SK-N-SH treated with all-trans-retinoic acid at 6 μM for 48 hours (cell line): Measurements from ENCODE around the gene NCKAP5.

Experiments used
- ATAC-seq: fragments of 200-7000 bp; cut with Tn5 transposase; 3 replicates; pipeline ENCODE4 v1.9.1; 2020; ENCODE audit warnings: mild to moderate bottlenecking, moderate library complexity
- ARNTL ChIP-seq: fragments of 450-650 bp; formaldehyde crosslinking; IDR thresholded peaks from 2 replicates; pipeline ENCODE4 v1.5.0; 2020; ENCODE audit warnings: low read depth, mild to moderate bottlenecking, moderate library complexity, borderline replicate concordance
- BACH2 ChIP-seq: fragments of 250-450 bp; sonication (Bioruptor Pico); IDR thresholded peaks from 2 replicates; pipeline ENCODE4 v1.9.0; 2021; ENCODE audit warnings: mild to moderate bottlenecking, borderline replicate concordance
- CREB5 ChIP-seq: fragments of 250-450 bp; sonication (Bioruptor Pico); IDR thresholded peaks from 2 replicates; pipeline ENCODE4 v1.5.1; 2020; ENCODE audit warnings: low read depth, mild to moderate bottlenecking, moderate library complexity
- CSDC2 ChIP-seq: fragments of 250-450 bp; sonication (Bioruptor Pico); IDR thresholded peaks from 2 replicates; pipeline ENCODE4 v1.5.0; 2020; ENCODE audit warnings: mild to moderate bottlenecking, moderate library complexity
- CSRNP3 ChIP-seq: fragments of 250-450 bp; sonication (Bioruptor Pico); IDR thresholded peaks from 2 replicates; pipeline ENCODE4 v1.5.1; 2021; ENCODE audit warnings: mild to moderate bottlenecking, moderate library complexity
- ESRRG ChIP-seq: fragments of 250-450 bp; sonication (Bioruptor Pico); IDR thresholded peaks from 2 replicates; pipeline ENCODE4 v1.6.1; 2021; ENCODE audit warnings: mild to moderate bottlenecking
- GLIS3 ChIP-seq: fragments of 250-450 bp; sonication (Bioruptor Pico); IDR thresholded peaks from 2 replicates; pipeline ENCODE4 v1.5.0; 2020; ENCODE audit warnings: mild to moderate bottlenecking, moderate library complexity
- ISL1 ChIP-seq: fragments of 250-450 bp; sonication (Bioruptor Pico); IDR thresholded peaks from 2 replicates; pipeline ENCODE4 v2.1.2; 2022; ENCODE audit warnings: mild to moderate bottlenecking, moderate library complexity
- OSR1 ChIP-seq: fragments of 250-450 bp; sonication (Bioruptor Pico); IDR thresholded peaks from 2 replicates; pipeline ENCODE4 v1.8.0; 2022; ENCODE audit warnings: moderate library complexity, mild to moderate bottlenecking, inconsistent platforms
- PATZ1 ChIP-seq: fragments of 250-450 bp; sonication (Bioruptor Pico); IDR thresholded peaks from 2 replicates; pipeline ENCODE4 v1.8.0; 2020; ENCODE audit warnings: mild to moderate bottlenecking, moderate library complexity, borderline replicate concordance
- POU6F1 ChIP-seq: fragments of 250-450 bp; sonication (Bioruptor Pico); IDR thresholded peaks from 2 replicates; pipeline ENCODE4 v1.8.0; 2021; ENCODE audit warnings: low read depth, mild to moderate bottlenecking, moderate library complexity, borderline replicate concordance
- PPARA ChIP-seq: fragments of 250-450 bp; sonication (Bioruptor Pico); IDR thresholded peaks from 2 replicates; pipeline ENCODE4 v1.5.0; 2020; ENCODE audit warnings: mild to moderate bottlenecking, borderline replicate concordance
- SNAI2 ChIP-seq: fragments of 250-450 bp; sonication (Bioruptor Pico); IDR thresholded peaks from 2 replicates; pipeline ENCODE4 v1.5.0; 2020; ENCODE audit warnings: mild to moderate bottlenecking, moderate library complexity
- TOX ChIP-seq: fragments of 250-450 bp; sonication (Bioruptor Pico); IDR thresholded peaks from 2 replicates; pipeline ENCODE4 v1.8.0; 2021; ENCODE audit warnings: mild to moderate bottlenecking, moderate library complexity, borderline replicate concordance
- TSHZ2 ChIP-seq: fragments of 250-450 bp; sonication (Bioruptor Pico); IDR thresholded peaks from 2 replicates; pipeline ENCODE4 v1.5.0; 2020; ENCODE audit warnings: mild to moderate bottlenecking, moderate library complexity
- ZC3H10 ChIP-seq: fragments of 250-450 bp; sonication (Bioruptor Pico); IDR thresholded peaks from 2 replicates; pipeline ENCODE4 v1.5.1; 2021; ENCODE audit warnings: mild to moderate bottlenecking, moderate library complexity
- ZFP3 ChIP-seq: fragments of 250-450 bp; sonication (Bioruptor Pico); IDR thresholded peaks from 2 replicates; pipeline ENCODE4 v1.5.0; 2020; ENCODE audit warnings: mild to moderate bottlenecking, moderate library complexity
- ZFP30 ChIP-seq: fragments of 450-650 bp; formaldehyde crosslinking; IDR thresholded peaks from 2 replicates; pipeline ENCODE4 v1.5.0; 2022; ENCODE audit warnings: mild to moderate bottlenecking, moderate library complexity
- ZNF565 ChIP-seq: fragments of 450-650 bp; formaldehyde crosslinking; conservative IDR thresholded peaks from 2 replicates; pipeline ENCODE4 v1.5.0; 2020; ENCODE audit warnings: low read depth, mild to moderate bottlenecking, moderate library complexity
- ZNF70 ChIP-seq: fragments of 450-650 bp; formaldehyde crosslinking; IDR thresholded peaks from 2 replicates; pipeline ENCODE4 v1.5.0; 2020; ENCODE audit warnings: mild to moderate bottlenecking, moderate library complexity
- ZNF8 ChIP-seq: fragments of 450-650 bp; formaldehyde crosslinking; IDR thresholded peaks from 2 replicates; pipeline ENCODE4 v1.5.0; 2020; ENCODE audit warnings: mild to moderate bottlenecking, moderate library complexity

The NCKAP5 gene

GRCh38 chr2:133431289-133431688 lies 137.0 kb downstream of the NCKAP5 start:
- TF ChIP-seq OSR1 (CRISPR knock-in tag), result no peak
- no peak for TF ChIP-seq ESRRG
- TF ChIP-seq CSRNP3 (CRISPR knock-in tag), result no peak
- no peak for TF ChIP-seq ZC3H10 (CRISPR knock-in tag)
- no peak for TF ChIP-seq PPARA (CRISPR knock-in tag)
- TF ChIP-seq SNAI2 (CRISPR knock-in tag), result no peak
- TF ChIP-seq PATZ1 (CRISPR knock-in tag), result no peak
- TF ChIP-seq GLIS3 (CRISPR knock-in tag), result no peak
- no peak for TF ChIP-seq ZFP30 (CRISPR knock-in tag)
- no peak for TF ChIP-seq TOX (CRISPR knock-in tag)
- no peak for TF ChIP-seq ZFP3 (CRISPR knock-in tag)
- no peak for TF ChIP-seq ISL1 (CRISPR knock-in tag)
- no peak for TF ChIP-seq ZNF565 (CRISPR knock-in tag)
- TF ChIP-seq BACH2 (CRISPR knock-in tag), result no peak
- no peak for TF ChIP-seq POU6F1
- TF ChIP-seq ARNTL (CRISPR knock-in tag), result no peak
- no peak for TF ChIP-seq TSHZ2 (CRISPR knock-in tag)
- TF ChIP-seq CREB5, result no peak
- TF ChIP-seq ZNF70 (CRISPR knock-in tag), result no peak
- TF ChIP-seq, all 23 proteins: peak for 0
- no peak for ATAC-seq

- no peak for ATAC-seq
- TF ChIP-seq CSRNP3 (CRISPR knock-in tag) (no peak), OSR1 (CRISPR knock-in tag) (no peak), ZNF70 (CRISPR knock-in tag) (no peak), ZNF8 (CRISPR knock-in tag) (no peak), CSDC2 (CRISPR knock-in tag) (no peak), GLIS3 (CRISPR knock-in tag) (no peak), CREB5 (no peak), TOX (CRISPR knock-in tag) (no peak), TSHZ2 (CRISPR knock-in tag) (no peak), BACH2 (CRISPR knock-in tag) (no peak), ARNTL (CRISPR knock-in tag) (no peak), PATZ1 (CRISPR knock-in tag) (no peak)
Observed at GRCh38 chr2:133426791-133427190, 141.5 kb downstream of the NCKAP5 start.
